CD4-positive, alpha-beta T cell treated with Interleukin-17A for 1 hour (primary cell): ENCODE measurements around the gene ANKEF1.
"Not testable (repeated sequence)": the region's sequence is repeated elsewhere in the genome, so short reads cannot be mapped to it uniquely, and the experiment has no call there.

Experiments
- DNase-seq: peaks from one replicate; pipeline ENCODE4 v3.0.0-alpha.2; 2020

ANKEF1 gene

GRCh38 chr20:10033905-10034650 is 709 bp upstream of the ANKEF1 start:
- DNase-seq = no peak

GRCh38 chr20:10036321-10036720 is 1.5 kb downstream of the ANKEF1 start:
- not testable (repeated sequence) for DNase-seq

- no peak for DNase-seq
Measured at GRCh38 chr20:10040070-10040975, 5.5 kb downstream of the ANKEF1 start.

- no peak for DNase-seq
Measured at GRCh38 chr20:10042086-10042485, 7.3 kb downstream of the ANKEF1 start.

DNA sequence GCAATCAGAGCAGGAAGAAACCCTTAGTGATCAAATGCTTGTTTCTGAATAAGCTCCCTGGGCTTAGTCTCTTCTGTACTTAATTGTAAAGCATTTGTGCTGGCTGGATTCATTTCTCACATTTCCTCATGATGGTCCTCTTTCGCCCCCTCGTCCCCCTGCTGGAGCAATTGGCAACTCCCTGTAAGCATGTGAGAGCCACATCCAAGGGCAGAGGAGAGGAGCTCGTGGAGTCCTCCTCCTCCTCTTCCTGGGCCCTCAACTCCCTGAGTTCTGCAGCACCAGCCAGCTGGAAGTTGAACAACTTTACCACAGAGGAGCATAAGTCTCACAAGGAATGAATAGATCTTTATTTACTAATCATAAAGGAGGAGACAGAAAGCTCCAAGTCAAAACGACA is 12.6 kb downstream of the ANKEF1 start:
- no peak for DNase-seq

- no peak for DNase-seq
Measured at GRCh38 chr20:10051185-10051584, 16.4 kb downstream of the ANKEF1 start.

- no peak for DNase-seq
Measured at GRCh38 chr20:10059006-10059405, 24.2 kb downstream of the ANKEF1 start.

DNA sequence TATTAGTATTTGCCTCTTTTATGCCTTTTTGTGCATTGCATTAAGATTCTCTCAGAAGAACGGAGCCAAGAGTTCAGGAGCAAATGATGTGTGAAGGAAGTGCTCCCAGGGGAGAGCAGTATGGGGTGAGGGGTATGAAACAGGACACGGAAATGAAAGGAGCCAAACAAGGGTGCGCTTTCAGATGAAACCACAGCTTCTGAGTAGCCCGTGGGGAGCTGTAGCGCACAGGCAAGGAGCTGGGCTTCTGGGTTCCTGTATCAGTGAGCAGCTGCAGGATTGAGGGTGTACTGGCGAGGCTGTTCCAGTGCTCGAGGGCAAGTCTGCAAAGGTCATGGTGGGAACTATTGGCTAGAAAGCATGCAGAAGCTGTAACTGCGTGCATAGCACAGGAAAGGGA is 25.4 kb downstream of the ANKEF1 start:
- no peak for DNase-seq

- no peak for DNase-seq
Measured at GRCh38 chr20:10061641-10062040, 26.9 kb downstream of the ANKEF1 start.

- DNase-seq = no peak
Measured at GRCh38 chr20:10063482-10063881, 28.7 kb downstream of the ANKEF1 start.

DNA sequence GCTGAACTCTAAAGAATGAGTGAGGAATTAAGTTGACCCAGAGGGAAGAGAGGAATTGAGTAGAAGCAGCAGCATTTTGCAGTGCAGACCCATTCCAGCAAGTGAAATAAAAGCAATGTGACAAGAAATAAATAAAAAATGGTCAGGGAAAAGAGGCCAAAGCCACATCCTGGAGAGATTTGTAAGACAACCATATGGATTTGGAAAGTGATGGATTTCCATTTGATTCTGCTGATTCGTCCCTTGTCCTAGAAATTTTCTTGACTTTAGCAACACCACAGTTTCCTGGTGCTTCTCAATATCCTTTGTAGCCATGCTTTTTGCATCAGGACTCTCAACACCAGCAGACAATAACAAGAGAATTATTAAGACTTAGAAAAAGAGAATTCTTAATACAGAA is 29.8 kb downstream of the ANKEF1 start:
- DNase-seq = no peak

GRCh38 chr20:10065154-10065833 is 30.5 kb downstream of the ANKEF1 start:
- no peak for DNase-seq

DNA sequence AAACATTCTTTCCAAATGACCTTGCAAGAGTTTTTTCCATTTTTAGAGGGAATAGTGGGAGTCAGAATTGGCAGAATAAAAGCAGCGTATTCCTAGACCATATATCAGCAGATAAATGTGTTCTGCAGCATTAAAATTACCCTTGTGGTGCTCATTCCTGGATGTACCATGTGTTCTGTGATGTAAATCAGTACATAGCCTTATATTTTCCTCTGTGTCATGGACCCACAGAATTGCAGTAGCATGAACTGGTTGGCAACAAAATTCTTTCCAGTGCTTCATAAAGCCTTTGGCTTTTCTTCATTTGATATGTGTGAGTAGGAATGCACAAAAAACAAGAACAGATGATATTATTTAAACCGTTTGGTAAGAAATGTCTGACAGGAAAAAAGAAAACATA is 32.5 kb downstream of the ANKEF1 start:
- no peak for DNase-seq

GRCh38 chr20:10074513-10074912 is 39.7 kb downstream of the ANKEF1 start:
- no peak for DNase-seq

DNA sequence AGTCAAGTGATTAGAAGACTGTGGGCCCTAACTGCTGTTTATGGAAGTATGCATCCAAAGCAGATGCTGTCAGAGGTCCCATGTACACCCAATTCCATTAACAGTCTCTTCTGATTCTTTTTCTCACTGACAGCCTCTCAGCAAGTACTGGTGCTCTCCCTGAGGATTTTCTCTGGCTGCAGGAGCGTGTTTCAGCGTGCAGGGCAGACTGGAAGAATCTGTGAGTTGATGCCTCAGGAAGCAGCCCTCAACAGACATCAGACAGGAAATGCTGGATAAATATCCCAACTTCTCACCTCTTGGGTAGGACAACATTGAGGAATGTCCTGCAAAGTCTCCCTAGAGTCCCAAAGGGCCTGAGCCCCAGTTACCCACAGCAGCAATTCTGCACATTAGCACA is 40.8 kb downstream of the ANKEF1 start:
- DNase-seq = no peak

- DNase-seq = no peak
Measured at GRCh38 chr20:10076126-10077080, 41.6 kb downstream of the ANKEF1 start.

DNA sequence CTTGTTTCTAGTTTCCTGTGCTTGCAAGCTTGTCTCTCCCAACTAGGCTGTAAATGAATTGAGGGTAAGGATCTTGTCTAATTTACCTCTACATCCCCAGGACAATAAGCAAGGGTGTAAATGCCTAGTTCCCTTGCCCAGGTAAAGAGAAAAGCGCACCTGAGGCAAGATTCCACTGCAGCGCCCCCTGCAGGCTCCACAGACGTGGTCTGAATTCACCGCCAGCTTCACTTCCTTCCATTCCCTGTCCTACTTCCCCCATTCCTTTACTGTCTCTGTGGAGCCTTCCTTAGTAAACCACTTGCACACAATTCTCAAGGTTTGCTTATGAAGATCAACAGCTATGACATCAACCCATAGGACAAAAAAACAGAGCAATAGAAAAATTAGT is 42.3 kb downstream of the ANKEF1 start:
- DNase-seq = no peak

DNA sequence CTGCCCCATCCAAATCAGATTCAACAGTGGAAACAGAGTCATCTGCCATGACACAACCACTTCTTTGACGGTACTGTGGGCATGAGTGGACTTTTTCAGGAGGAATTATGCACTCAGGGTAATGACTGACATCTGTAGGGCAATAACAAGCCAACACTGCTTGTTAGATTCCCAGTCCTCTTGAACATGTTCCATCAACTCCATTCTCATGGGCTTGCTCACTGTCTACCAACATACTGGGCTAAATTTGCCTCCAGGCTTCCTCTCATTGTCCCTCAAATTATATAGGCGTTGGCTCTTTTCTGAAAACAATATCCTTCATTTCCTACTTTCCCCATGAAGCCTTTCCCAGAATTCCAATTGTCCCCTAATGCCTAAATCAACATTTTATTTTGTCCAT is 43.1 kb downstream of the ANKEF1 start:
- DNase-seq = no peak

DNA sequence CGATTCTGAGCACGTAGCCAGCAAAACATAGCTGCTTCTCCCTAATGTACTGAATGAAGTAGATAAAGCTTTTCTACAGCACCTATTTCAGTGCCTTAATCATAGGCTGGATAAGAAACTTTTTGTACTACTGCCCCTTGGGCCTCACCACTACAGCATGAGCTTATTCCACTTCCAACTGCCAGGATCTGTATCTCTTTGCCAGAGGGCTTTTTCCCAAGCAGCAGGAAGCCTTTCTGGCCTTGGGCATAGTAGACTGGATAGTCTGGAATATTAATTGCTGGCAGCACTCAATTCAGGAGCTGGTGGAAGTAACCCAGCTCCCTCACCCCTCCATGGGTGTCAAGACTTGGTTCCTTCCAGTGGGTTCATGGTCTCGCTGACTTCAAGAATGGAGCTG is 43.6 kb downstream of the ANKEF1 start:
- no peak for DNase-seq

DNA sequence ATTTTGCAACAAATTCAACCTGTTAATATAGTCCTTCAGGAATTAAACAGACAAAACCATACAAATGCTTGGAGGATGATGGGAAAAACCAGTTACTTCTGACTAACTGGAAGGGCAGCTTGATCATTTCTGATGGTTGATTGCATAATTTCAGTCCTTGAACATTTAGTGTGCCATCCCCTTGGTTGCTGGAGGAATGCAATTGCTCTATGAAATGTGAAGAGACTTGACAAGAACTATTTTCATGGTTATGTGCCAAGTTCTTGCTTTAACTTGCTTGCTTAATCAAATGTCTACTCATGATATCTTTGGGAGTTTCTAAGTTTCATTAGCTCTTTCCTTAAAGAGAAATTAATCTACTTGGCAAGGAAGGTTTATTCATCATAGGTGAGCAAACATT is 45.2 kb downstream of the ANKEF1 start:
- no peak for DNase-seq

- DNase-seq = no peak
Measured at GRCh38 chr20:10080574-10080973, 45.8 kb downstream of the ANKEF1 start.

DNA sequence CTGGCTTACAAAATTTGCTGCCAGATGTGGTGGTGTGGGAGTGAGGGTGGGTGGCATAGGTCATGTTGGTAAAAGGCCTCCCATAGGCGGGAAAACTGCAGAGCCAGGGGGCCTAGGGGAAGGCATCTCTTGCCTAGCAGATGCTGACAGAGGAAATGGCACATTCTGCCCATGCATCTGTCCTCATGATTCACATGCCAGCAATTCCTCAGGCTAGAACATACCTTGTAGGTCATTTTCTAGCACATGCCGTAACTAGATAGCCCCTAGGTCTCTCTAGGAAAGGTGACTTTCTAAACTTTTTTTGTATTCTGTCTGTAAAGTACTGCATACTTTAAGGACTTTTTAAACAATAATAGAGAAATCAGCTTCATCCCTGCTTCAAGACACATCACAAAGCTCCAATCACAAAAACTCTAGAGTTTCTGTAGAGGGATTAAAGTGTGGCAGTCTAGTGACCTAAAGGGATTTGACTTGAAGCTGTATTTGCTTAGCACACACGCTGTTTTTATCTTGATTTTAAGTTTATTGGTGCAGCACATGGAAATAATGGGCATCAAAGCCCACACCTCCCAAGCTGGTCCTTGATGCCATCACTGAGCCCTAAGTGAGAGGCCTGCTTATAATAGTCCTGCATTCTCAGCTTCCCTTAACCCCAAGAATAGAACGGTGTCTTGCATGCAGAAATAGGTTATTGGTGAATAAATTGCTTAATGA is 55.2 kb downstream of the ANKEF1 start:
- DNase-seq = no peak
